Islet of Langerhans (tissue), 1 donor: ENCODE measurements around the gene GARRE1.
A peak's percentile ranks its signal among the peaks of the same experiment; 100 is the strongest.
"Not testable (repeated sequence)": the region's sequence is repeated elsewhere in the genome, so short reads cannot be mapped to it uniquely, and the experiment has no call there.

ENCODE experiments used
- FAIRE-seq: peaks from one replicate; lab custom pipeline; 2011; peaks lifted over from hg19 to GRCh38; lab: Jason Lieb, UNC

The GARRE1 gene

GRCh38 chr19:34231439-34231838, 22.9 kb upstream of the GARRE1 start:
- no peak for FAIRE-seq

DNA sequence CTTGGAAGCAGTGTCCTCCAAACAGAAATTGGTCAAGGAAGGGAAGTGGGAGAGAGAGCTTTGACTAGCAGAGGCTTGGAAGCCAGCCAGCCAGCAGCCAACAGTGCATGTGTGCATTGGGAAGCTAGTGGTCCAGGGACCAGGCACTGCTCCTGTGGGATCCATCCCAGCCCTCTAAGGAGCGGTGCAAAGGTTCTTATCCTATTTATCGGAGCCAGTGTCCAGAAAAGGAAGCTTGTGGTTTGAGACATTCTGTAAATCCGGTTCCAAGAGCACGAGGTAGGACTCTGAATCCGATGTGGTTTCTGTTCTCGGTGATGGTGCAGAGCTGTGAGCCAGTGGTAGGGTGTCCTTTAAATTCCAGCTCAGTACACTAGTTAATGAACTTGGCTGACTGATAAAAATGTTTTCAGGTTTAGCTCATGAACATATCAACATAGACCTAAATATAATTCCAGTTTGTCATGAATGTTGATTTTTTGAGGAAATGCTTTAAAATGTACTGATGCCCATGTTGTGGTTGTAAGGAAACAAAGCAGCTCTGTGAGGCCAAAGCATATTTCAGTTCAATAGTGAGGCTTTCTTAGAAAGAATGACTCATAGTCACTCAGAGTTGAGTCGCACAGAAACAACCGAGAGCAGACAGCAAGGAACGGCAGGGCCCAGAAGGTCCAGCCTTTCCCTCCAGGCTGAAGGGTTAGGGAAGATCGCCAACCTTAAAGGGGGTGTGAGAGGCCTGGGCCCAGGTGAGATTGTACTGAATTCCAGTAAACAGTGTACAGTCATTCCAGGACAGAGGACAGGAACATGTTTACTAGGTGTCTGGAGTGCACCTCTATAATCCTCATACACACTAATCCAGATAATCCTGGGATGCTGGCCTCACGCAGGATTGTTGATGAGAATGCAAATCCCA, 21.5 kb upstream of the GARRE1 start:
- no peak for FAIRE-seq

GRCh38 chr19:34235425-34235940, 18.9 kb upstream of the GARRE1 start:
- FAIRE-seq, result no peak

- no peak for FAIRE-seq
Measured at GRCh38 chr19:34236035-34236987, 18.0 kb upstream of the GARRE1 start.

DNA sequence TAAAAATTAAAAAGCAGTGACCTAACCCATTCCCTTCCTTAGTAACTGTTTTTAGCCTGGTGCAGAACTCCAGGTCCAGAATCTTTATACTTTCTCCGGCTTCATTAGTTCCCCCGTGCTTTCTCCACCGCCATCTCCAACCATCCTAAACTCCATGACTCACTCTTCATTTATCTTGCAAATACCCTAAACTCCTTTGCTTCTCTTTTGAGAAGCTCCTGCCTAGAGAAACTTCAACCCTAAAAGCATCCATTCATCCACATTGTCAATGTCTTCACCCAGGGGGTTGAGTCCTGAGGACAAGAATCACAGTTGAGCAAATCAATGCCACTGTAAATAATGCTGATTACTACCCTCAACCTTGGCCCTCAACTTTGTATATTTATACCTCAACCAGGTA, 17.1 kb upstream of the GARRE1 start:
- no peak for FAIRE-seq

GRCh38 chr19:34237939-34238338, 16.4 kb upstream of the GARRE1 start:
- no peak for FAIRE-seq

- FAIRE-seq, result no peak
Measured at GRCh38 chr19:34241513-34242337, 12.6 kb upstream of the GARRE1 start.

DNA sequence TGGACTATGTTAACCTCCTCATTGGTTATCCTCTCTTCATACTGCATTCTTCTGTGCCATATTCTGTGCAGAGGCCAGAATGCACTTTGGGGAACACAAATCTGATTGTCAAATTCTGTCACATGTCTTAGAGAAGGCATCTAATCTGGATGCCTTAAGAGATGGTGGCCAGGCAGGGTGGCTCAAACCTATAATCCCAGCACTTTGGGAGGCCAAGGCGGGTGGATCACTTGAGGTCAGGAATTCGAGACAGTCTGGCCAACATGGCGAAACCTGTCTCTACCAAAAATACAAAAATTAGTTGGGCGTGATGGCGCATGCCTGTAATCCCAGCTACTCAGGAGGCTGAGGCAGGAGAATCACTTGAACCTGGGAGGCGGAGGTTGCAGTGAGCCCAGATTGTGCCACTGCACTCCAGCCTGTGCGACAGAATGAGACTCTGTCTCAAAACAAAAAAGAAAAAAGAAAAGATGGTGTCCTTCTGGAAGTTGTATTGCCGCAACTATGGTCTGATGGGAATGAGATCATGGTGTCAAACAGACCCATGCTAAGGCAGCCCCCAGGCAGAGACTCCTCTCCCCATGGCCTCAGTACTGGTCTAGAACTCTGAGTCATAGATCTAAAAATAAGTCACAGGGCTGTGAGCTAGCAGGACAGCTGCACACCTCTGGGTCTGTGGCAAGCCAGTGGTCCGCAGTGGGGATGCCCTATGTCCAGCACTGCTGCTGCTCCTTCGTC, 11.0 kb upstream of the GARRE1 start:
- FAIRE-seq, result not testable (repeated sequence)

GRCh38 chr19:34243876-34244578, 10.3 kb upstream of the GARRE1 start:
- no peak for FAIRE-seq

DNA sequence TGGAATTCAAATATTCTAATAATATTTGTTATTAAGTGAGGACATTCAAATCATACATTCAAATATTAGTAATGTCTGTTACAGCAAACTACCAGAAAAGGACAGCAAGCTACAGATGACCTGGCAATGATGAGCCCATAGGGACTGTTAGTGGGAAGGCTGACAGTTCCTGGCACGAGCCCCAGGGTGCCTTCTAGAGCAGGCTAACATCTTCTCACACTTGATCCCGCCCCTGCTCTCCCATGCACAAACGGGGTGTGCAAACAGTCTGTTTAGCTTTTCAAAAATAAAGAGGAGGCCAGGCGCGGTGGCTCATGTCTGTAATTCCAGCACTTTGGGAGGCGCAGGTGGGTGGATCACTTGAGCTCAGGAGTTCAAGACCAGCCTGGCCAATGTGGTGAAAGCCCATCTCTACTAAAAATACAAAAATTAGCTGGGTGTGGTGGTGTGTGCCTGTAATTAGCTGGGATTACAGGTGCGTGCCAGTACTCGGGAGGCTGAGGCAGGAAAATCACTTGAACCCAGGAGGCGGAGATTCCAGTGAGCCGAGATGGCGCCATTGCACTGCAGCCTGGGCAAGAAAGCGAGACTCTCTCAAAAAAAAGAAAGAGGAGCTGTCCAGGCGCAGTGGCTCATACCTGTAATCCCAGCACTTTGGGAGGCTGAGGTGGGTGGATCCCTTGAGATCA, 9.6 kb upstream of the GARRE1 start:
- FAIRE-seq, result no peak

DNA sequence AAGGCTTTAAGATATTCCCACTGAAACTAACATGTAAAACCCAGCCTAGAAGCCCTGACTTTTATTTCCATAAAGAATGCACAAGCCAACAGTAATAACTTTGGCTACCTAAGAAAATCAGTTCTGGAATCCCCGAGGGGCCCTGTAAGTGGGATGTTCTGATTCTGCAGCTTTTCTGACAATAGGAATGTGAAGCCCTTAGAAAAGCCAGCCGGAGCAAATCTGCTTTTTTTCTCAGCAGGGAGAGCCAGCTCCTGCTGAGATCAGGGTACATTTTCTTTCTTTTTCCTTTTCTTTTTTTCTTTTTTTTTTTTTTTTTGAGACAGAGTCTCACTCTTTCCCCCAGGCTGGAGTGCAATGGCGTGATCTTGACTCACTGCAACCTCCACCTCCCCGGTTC, 8.0 kb upstream of the GARRE1 start:
- FAIRE-seq, result no peak

DNA sequence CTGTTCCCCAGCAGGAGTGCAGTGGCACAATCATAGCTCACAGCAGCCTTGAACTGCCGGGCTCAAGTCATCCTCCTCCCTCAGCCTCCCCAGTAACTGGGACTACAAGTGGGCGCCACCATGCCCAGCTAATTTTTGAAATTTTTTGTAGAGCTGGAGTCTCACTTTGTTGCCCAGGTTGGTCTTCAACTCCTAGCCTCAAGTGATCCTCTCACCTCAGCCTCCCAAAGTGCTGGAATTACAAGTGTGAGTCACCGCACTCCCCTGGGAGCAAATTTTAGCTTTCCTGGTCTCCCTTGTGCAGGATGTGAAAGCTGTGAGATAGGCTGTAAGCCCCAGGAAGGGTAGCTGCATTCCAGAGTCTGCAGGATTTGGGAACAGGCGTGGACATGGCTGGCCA, 5.4 kb upstream of the GARRE1 start:
- no peak for FAIRE-seq

DNA sequence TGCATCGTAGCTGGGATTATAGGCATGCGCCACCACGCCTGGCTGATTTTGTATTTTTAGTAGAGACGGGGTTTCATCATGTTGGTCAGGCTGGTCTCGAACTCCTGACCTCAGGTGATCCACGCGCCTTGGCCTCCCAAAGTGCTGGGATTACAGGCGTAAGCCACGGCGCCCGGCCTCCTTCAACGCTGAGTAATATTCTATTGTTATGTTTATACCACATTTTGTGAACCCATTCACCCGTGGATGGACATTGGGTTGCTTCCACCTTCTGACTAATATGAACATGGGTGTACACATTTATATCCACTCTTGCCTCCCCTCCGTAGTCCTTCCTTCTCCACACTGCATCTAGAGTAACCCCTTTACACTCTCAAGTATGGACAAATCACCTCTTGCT, 1.2 kb upstream of the GARRE1 start:
- not testable (repeated sequence) for FAIRE-seq

DNA sequence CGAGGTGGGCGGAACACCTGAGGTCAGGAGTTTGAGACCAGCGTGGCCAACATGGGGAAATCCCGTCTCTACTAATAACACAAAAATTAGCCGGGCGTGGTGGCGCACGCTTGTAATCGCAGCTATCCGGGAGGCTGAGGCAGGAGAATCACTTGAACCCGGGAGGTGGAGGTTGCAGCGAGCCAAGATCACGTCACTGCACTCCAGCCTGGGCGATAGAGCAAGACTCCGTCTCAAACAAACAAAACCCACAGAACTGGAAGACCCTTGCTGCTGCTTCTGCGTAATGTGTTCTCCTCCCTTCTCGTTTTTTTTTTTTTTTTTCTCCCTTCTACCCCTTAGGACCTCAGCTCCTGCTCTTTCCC, 691 bp upstream of the GARRE1 start:
- FAIRE-seq, result not testable (repeated sequence)

DNA sequence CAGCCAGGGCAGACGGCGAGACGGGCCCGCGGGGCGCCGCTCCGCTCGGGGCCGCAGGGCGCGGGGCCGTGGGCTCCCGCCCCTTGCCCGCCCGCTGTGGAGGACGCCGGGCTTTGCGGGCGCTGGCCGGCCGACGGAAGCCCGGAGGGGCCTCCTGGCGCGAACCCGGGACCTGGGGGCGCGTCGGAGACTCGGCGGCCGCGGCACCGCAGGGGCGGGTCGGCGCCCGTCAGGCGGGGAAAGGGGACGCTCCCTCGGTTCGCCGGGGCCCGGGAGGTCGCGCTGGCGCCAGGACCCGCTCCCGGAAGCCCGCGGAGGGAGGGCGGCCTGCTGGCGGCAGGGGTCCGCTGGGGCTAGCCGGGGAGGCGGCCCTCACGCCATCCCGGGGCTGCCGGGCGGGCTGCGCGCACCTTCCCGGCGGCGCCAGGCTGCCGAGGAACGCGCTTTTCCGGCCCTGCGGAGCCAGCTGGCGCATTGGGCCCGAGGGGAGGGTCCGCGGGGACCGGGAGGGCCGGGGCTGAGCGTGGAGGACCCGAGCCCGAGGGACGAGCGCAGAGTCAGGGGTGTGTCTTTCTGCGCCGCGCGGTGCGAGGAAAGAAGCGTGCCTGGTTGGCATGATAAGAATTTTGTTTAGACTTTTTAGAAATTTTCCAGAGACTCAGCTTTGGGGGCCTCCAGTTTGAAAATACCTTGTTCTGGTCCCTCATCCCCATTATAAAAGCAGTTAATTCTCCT, 511 bp downstream of the GARRE1 start:
- no peak for FAIRE-seq

- FAIRE-seq, result peak; percentile 13
Measured at GRCh38 chr19:34255546-34255945, 1.2 kb downstream of the GARRE1 start.

DNA sequence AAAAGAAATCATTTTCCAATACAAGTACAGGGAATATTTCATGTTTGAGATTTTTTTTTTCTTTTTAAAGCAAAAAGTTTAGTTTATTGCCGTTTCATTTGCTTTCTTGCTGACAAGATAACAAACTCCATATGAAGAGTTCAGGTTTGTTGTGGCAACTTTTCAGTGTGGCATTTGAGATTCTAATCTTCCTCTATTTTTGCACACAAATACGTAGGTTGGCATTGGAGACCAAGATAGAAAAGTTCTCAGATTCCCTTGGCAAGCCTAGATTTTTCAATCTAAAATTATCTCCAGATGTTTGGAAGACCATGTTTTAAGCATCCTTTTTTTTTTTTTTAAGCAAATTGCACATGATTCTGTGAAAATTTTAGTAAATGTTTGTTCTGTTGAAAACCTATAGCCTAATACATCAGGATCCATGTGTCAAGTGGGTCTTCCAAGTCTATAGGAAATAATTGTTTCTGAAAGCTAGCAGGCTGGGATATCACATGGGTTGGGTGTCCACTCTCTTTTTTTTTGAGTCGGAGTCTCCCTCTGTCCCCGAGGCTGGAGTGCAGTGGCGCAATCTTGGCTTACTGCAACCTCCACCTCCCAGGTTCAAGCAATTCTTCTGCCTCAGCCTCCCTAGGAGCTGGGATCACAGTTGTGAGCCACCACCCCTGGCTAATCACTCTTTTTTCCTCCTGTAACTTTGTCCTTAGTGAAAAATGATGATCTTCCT, 2.6 kb downstream of the GARRE1 start:
- FAIRE-seq, result peak; percentile 27

DNA sequence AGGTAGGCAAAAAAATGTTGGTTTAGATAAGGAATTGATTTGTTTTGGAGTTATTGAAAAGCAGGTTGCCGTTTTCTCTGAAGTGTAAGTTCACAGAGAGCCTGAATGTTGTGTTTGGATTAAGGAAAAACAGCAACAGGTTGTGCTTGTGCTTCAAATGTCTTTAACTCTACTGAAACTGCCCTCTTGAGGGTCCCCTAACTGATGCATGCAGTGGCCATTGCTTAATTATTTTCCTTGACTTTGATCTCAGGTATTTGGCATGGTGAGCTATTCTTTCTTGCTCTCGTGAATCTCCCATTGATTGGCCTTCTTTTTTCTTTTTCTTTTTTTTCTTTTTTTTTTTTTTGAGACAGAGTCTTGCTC, 3.2 kb downstream of the GARRE1 start:
- no peak for FAIRE-seq
